ENCODE measurements around the gene CBX7. TPM values are rescaled to one million over a fixed set of nuclear protein-coding genes. Genes with fewer than 3 reads are reported as not detected.
"Not testable (repeated sequence)": the region's sequence is repeated elsewhere in the genome, so short reads cannot be mapped to it uniquely, and the experiment has no call there.

Gene CBX7
- polyA plus RNA-seq, 1 experiment = 2.2 TPM

DNA sequence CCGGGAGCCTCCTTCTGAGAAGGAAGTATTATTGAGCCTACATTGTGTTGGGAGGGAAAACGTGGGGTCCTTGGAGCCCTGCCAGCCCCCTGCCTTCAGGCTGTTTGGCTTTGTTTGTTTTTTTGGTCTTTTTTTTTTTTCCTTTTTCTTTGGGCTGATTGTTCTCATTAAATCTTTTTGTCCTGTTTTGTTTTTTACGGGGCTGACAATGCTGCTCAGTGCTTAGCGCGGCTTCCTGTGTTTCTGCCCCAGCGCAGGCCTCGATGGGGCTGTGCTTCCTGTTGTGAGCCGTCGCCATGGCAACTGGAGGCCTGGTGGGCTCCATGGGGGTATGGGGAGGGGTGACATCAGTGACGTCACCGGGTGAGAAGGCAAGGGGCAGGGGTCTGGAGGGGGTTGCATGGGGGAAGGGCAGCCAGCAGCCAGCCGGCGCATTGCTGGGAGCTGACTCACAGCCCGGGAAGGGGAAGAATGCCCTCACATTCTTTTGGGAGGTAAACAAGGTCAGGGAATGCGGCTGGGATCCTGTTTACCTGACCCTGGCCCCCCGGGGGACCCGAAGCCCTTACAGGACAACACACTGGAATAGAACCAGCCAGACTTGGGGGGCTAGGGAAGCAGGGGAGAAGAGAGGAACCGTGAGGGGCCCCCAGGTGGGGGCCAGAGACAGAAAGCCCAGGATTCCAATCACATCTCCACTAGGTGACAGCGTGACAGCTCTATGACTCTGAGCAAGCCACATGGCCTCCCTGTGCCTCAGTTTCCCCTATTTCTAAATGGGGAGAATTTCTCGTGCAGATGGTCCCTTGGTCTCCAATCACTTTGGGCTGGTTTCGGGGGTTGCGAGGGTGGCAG is 22.2 kb upstream of the CBX7 start:
- Histone ChIP-seq H3K27ac (ENCODE audit: low read depth, low read length) (peak overlapping the region; percentile 90), H3K9me3 (ENCODE audit: control insufficient read depth, insufficient read depth, low read length) (no peaks in the 10 kb centered on the region; the same call in 1 of the 2 replicates), H3K4me3 (ENCODE audit: low read depth, low read length) (no peak overlapping the region), H3K27me3 (ENCODE audit: control insufficient read depth, insufficient read depth, low read length) (peaks cover 4% of the 10 kb centered on the region)
- peak; percentile 71 for DNase-seq (ENCODE audit: low read depth, low spot score)
- TF ChIP-seq, protein P1, sequence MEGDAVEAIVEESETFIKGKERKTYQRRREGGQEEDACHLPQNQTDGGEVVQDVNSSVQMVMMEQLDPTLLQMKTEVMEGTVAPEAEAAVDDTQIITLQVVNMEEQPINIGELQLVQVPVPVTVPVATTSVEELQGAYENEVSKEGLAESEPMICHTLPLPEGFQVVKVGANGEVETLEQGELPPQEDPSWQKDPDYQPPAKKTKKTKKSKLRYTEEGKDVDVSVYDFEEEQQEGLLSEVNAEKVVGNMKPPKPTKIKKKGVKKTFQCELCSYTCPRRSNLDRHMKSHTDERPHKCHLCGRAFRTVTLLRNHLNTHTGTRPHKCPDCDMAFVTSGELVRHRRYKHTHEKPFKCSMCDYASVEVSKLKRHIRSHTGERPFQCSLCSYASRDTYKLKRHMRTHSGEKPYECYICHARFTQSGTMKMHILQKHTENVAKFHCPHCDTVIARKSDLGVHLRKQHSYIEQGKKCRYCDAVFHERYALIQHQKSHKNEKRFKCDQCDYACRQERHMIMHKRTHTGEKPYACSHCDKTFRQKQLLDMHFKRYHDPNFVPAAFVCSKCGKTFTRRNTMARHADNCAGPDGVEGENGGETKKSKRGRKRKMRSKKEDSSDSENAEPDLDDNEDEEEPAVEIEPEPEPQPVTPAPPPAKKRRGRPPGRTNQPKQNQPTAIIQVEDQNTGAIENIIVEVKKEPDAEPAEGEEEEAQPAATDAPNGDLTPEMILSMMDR (IDR thresholded peaks at IDR 0.05; ENCODE audit: low read depth, low read length) = no peak
- ChIA-PET POLR2A (interaction anchor here (2.5 to 3.2 kb wide), 2 partner anchors 137 to 143 kb away, joined by 12 to 21 read pairs; partner anchors contain the start of gene RPL3), CTCF (interaction anchor here (0.7 to 7.5 kb wide), 3 partner anchors 31 to 142 kb away, joined by 3 to 102 read pairs (median 3); partner anchors contain the start of gene RPL3)

DNA sequence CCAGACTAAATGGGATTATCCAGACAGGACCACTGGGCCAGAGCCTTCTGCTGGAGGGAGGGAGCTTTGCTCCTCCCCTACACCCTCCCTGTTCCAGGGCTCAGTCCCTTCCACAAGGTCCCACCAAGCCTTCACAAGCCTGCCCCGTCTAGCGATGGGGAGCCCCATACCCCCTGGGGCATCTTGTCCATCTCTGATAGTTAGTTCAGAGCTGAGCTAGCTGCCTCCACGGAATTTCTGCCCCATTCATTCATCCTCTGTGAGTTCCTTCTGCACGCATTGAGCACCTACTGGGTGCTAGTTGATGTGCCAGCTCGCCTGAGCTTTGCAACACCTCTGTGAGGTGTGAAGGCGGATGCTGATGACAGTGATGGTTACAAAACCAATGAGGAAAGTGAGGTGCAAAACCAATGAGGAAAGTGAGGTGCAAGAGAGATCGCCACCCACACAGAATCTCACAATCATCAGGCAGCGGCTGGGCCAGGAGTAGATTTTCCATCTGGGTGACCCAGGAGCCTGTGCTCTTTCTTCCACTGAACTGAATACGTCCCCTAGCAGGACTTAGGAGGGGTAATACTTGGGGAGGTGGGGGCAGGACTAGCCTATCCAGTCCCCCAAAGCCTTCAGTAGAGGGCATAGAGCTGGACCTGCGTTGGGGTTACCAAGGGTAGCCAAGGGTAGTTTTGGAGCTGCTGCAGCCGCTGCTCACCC is 21.5 kb upstream of the CBX7 start:
- H3K4me3 ChIP-seq (ENCODE audit: low read depth, low read length) = no peak overlapping the region
- ChIA-PET CTCF (interaction anchor here (0.7 to 7.5 kb wide), 3 partner anchors 31 to 143 kb away, joined by 3 to 102 read pairs (median 59); partner anchors contain the start of gene RPL3), POLR2A (interaction anchor here (1.6 to 3.2 kb wide), 3 partner anchors 136 to 144 kb away, joined by 4 to 21 read pairs (median 12); partner anchors contain the start of gene RPL3)
- TF ChIP-seq, protein P1 (IDR thresholded peaks at IDR 0.05; ENCODE audit: low read depth, low read length) = no peak
- no peaks in the 10 kb centered on the region; the same call in 1 of the 2 replicates for H3K9me3 ChIP-seq (ENCODE audit: control insufficient read depth, insufficient read depth, low read length)
- peak overlapping the region; percentile 90 for H3K27ac ChIP-seq (ENCODE audit: low read depth, low read length)
- H3K27me3 ChIP-seq (ENCODE audit: control insufficient read depth, insufficient read depth, low read length) = peaks cover 4% of the 10 kb centered on the region
- no peak for DNase-seq (ENCODE audit: low read depth, low spot score)

DNA sequence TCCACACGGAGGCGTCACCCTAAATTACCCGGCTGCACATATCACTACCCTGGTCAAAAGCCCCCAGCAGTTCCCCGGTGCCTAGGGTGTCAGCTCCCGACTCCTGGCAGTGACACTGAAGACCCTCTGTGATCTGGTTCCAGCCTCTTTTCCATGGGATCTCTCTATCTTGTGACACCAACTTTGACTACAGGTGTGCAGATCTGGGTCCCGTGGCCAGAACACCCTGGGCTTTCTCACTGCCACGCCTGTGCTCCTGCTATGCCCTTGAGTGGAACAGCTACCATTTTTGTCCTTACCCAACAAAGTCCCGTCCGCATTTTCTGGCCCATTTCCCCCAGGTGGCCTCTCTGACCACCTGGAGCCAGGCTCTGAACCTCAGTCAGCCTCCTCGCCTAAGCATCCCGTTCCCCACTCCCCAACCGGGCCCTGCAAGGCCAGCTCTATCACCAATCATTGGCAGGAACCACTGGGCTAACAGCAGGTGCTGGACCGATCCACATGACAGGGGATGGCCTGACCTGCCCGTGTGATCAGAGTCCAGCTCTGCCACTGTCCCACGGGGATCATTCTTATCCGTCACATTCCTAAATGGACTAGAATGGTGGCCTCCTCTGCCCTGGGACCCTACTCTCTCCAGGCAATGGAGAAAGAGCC is 20.7 kb upstream of the CBX7 start:
- ChIA-PET CTCF (interaction anchor here (0.7 to 7.5 kb wide), 3 partner anchors 37 to 144 kb away, joined by 7 to 102 read pairs (median 59); partner anchors contain the start of gene RPL3), POLR2A (interaction anchor here (1.6 to 3.2 kb wide), 2 partner anchors 137 to 145 kb away, joined by 4 to 21 read pairs; partner anchors contain the start of gene RPL3)
- TF ChIP-seq, protein P1 (IDR thresholded peaks at IDR 0.05; ENCODE audit: low read depth, low read length) = no peak
- no peak for DNase-seq (ENCODE audit: low read depth, low spot score)
- H3K27ac ChIP-seq (ENCODE audit: low read depth, low read length) = peak overlapping the region; percentile 11
- no peak overlapping the region for H3K4me3 ChIP-seq (ENCODE audit: low read depth, low read length)
- no peaks in the 10 kb centered on the region; the same call in 1 of the 2 replicates for H3K9me3 ChIP-seq (ENCODE audit: control insufficient read depth, insufficient read depth, low read length)
- H3K27me3 ChIP-seq (ENCODE audit: control insufficient read depth, insufficient read depth, low read length) = peaks cover 4% of the 10 kb centered on the region

DNA sequence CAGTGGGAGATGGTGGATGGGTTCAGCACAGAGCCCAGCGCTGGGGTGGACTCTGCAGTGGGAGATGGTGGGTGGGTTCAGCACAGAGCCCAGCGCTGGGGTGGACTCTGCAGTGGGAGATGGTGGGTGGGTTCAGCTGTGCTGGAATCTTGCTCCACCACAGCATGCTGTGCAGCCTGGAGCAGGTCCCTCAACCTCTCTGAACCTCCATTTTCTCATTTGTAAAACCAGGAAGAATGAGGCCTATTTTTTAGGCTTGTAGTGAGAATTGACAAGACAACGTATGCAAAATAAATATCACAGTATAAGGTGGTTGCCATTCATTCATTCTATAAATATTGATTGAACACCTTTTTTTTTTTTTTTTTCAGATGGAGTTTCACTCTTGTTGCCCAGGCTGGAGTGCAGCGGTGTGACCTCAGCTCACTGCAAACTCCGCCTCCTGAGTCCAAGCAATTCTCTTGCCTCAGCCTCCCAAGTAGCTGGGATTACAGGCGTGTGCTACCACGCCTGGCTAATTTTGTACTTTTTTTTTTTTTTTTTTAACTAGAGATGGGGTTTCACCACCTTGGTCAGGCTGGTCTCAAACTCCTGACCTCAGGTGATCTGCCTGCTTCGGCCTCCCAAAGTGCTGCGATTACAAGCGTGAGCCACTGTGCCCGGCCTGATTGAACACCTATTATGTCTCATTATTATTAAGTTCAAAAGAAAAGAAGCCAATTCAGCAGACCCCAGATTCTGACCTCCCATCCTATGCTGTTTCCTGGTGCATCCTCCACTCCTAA is 20.0 kb upstream of the CBX7 start:
- not testable (repeated sequence) for DNase-seq (ENCODE audit: low read depth, low spot score); H3K27me3 ChIP-seq (ENCODE audit: control insufficient read depth, insufficient read depth, low read length); H3K9me3 ChIP-seq (ENCODE audit: control insufficient read depth, insufficient read depth, low read length); H3K27ac ChIP-seq (ENCODE audit: low read depth, low read length); H3K4me3 ChIP-seq (ENCODE audit: low read depth, low read length)
- POLR2A ChIA-PET = interaction anchor here (1.6 kb wide), 1 partner anchor 137 kb away, joined by 4 read pairs; no protein-coding TSS in a partner anchor
- CTCF ChIA-PET = interaction anchor here (0.7 to 7.5 kb wide), 4 partner anchors 11 to 145 kb away, joined by 3 to 102 read pairs (median 33); partner anchors contain the start of gene RPL3
